DLD1 (cell line): ENCODE results near the gene NDUFV1.

ENCODE experiments used
- in situ Hi-C: cut with HindIII; loops from 2 replicates; pipeline ENCODE4 v1.10.0; 2017; ENCODE audit warnings: low sequenced_read_pairs

NDUFV1 gene

DNA sequence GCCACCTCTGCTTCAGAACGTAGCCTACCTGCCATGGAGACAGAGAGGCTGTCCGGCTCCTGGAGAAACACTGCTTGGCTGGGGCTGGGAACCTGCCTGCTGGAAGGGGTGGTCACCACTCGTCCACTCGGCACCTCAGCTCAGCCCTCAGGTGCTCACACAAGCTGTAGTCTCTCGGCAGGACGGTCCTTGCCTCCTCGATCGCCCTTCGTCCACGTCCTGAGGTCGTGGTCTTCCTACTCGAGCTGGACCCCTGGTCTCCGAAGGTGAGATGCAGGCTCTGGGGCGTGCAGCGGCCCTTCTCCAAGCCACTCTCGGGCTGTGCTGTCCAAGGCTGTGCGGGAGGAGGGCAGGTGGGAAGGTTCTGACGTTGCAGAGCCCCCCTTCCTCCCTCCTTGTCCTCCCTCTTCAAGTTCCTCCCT, 32.7 kb downstream of the NDUFV1 start, which contains the start of gene TBX10:
TSS of gene TBX10 (minus strand) at position 326 of the 422 bp plus-strand sequence. CDS start at position 35, 291 bp downstream.
- in situ Hi-C loops, result no loop called here

DNA sequence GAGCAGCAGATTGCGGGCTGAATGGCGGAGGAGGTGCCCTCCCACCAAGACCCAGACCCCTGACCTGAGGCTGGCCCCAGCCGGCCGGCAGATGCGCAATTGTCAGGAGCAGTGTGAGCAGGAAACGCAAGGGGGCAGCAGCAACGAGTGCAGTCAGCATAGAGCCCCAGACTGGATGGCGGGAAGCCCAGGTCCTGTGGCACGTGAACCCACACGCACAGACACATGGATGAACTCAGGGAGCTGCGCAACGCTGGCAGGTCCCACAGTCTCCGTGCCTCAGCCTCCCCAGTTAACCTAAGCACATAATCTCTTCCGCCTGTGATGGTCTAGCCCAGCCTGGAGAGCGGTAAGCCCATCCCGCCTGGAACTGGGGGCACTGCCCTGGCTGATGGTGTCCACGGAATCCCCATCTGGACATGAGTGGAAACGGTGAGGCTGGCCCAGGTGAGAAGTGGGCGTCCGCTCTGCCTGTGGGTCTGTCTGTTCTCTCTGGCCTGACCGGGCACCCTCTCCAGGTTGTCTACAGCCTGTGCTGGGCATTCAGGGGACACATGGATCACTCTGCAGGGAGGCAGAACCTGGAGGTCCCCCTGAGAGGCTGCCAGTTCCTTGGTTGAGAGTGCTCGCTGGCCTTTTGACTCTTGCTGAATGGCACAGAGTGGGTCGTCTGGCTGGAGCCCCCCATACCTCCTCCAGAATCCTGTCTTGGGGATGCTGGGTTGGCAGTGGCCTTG, 33.5 kb downstream of the NDUFV1 start:
- in situ Hi-C loops, result no loop called here

DNA sequence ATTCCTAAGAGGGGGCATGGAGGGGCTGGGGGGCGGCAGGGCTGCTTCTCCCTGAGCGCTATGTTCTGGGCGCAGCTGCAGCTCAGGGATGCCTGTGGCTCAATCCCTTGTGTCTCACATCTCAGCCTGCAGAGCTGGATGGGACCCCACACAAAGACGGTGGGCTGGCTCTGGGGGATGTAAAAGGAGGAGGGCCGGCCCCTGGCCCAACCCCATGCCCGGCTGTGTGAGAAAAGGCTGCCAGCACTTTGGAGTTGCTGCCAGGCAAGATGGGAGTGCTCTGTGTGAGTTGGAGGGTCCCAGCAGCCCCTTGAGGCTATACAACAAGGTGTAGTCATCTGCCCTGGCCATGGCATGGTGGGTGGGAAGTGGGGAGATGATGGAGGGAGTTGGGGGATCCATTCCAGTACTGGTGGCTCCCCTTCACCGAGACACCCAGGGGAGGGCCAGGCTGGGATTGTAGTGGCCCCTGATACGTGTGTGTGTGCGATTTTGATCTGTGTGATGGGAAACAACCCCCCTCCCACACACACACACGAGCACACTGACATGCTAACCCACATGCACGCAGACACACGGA, 34.1 kb downstream of the NDUFV1 start:
- in situ Hi-C loops, result no loop called here

DNA sequence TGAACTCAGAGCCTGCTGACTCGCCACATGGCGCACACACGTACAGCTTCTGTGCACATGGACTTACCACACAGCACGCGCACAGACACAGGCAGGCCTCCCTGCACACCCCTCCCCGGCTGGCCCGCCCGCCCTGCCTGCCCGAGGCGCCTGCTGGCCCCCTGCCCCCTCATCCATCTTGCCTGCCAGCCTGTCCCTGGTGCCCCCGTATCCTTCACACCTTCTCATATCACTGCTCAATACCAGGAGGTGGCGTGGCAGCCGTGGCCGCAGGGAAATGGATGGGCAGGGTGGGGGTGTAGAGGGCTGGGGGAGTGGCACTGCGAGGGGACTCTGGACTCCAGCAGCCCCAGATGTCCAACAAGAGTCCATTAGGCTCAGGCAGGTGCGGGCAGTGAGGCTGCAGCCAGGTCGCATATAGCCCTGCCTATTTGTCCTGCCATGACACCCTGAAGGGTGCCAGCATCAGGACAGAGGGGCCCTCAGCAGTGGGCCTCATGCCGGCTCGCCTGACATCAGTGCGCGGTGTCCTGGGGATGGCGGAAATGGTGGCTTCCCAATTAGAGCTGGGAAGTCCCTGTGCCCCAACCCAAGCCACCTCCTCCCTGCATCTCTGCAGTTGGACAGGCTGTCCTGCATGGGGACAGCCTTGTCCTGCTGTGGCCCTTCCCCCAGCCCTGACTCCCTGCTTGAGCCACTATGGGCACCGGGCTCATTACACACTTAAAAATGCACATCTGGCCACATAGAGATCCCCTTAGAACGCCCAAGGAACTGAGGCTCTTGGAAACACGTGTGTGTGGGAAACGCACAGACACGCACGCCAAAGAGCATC, 34.8 kb downstream of the NDUFV1 start:
- in situ Hi-C loops, result no loop called here

DNA sequence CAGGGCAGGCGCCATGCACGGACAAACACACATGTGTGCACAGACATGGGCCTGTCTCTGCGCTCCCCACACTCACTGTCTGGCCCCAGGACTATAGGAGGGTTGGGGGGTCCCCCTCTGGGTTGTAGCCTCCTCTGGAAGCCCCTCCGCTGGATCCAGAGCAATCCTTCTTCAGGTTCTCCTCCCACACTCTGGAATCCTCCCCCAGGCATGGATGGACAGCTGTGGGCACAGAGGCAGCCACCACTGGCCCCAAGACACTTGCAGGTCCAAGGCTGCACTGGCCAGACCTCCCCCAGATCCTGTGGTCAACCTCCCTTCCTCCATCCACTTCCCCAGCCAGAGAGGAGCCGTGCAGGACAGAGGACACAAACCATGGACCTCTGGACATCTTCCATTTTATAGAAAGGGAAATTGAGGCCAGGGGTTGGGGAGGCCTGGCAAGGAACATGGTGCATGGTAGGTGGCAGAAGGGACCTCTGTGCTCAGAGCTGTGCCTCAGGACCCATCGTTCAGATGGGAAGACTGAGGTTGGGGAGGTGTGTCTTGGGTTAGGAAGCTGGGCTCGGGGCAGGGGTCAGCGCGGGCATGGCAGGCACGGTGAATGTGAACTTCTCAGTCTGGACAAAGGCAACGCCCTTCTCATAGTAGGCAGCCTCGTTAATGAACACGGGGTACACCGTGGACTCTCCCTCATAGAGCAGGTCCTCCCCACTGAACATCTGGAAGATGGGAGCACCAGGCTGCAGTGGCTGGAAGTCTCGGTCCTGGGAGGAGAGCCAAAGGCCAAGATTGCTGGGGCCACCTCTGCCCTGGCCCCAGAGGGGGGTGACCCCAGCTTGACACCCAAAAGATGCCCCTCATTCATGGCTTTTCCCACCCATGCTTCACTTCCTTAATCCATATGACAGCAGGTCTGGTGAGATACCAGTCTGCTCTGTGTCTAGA, 35.7 kb downstream of the NDUFV1 start:
- in situ Hi-C loops, result no loop called here

DNA sequence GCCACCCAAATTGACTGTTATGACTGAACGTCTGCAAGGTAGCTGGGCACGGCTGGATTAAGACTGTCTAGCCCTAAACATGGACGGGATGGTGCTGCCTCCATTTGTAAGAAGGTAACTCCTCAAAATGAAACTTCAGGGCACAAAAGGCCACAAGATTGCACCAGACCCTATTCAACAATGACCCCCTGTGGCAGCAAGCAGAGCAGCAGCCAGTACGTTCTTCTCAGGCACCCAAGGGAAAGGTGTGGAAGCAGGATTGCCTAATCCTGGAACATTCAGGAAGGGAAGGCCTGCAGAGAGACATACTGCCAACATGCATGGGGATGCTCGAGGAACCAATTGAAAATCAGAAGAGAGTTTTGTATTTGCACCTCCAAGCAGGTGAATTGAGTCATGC, 37.3 kb downstream of the NDUFV1 start:
- in situ Hi-C loops, result no loop called here

DNA sequence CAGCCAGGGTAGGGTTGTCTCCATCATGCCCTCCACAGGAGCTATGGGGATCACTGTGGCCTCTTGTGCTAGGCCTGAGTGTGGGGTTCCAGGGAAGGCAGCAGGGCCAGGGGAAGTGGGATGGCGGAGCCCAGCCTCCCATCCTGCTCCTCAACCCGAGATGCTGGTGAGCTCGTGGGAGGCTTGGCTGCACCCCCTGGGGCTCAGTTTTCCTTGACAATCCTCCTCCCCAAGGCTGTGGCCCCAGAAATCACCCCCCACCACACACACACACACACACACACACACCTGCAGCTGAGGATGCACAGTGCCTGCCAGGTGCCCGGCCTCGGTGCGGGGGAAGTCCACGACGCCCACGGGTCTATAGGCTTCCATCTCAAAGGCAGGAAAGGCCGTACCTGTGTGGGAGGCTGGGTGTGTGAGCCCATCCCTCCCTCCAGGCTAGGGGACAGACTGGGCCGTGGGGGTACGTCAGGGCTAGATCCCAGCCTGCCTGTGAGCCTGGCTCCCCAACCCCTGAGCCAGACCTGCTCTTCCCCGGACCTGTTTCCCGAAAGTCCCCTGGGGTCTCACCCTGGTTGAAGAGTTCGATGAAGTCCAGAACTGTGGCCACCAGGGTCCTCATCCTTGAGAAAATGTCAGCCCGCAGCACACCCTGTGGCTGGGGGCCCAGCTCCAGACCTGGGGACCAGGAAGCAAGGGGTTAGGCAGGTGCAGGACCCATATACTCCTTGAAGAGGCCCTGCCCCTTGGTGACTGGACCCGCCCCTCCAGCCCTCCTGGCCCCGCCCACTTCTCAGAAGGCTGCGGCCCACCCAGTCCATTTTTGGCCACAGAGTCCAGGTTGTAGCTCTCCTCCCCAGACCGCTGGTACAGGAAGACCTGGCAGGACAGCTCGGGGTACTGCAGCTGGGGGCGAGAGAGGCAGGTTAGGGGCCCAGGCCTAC, 38.0 kb downstream of the NDUFV1 start:
- in situ Hi-C loops, result no loop called here

DNA sequence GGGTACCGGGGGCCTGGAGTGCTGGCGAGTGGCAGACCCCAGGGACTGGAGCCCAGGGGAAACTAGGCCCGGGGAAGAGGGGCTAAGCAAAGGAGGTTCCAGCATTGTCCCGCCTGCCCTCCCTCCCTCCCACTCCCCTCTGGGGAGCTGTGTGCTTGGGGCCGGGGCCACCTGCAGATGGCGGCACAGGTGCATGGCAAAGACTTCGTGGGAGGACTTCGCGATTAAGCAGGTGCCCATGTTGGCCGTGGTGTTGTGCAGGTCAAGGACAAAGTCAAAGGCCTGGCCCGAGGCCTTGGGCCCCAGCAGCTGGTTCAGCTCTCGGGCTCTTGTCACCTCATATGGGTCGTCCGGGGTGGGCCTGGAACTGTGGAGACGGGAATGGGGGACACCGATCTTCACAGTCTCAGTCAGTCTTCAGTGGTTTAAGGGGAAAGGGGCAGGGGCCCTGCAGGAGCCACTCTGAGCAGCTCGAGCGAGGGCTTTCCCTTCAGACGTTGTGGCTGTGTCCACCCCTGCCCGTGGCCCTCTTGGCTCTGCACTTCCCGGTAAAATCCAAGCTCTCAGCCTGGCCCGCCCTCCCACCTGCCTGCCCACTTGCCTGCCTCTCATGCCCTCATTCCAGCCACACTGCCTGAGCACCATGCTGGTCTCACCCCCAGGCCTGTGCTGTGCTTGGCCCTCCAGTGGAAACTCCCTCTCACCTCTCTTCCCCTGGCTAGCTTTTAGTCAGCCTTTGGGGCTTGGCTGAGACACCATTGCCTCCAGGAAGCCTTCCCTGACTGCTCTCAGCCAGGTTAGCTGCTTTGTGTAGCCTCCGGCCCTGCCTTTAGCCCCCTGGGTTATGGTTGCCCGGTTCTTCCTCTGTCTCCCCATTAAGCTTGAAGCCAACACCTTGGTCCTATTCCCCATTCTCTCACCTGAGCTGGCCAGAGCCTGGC, 39.1 kb downstream of the NDUFV1 start:
- in situ Hi-C loops, result no loop called here

DNA sequence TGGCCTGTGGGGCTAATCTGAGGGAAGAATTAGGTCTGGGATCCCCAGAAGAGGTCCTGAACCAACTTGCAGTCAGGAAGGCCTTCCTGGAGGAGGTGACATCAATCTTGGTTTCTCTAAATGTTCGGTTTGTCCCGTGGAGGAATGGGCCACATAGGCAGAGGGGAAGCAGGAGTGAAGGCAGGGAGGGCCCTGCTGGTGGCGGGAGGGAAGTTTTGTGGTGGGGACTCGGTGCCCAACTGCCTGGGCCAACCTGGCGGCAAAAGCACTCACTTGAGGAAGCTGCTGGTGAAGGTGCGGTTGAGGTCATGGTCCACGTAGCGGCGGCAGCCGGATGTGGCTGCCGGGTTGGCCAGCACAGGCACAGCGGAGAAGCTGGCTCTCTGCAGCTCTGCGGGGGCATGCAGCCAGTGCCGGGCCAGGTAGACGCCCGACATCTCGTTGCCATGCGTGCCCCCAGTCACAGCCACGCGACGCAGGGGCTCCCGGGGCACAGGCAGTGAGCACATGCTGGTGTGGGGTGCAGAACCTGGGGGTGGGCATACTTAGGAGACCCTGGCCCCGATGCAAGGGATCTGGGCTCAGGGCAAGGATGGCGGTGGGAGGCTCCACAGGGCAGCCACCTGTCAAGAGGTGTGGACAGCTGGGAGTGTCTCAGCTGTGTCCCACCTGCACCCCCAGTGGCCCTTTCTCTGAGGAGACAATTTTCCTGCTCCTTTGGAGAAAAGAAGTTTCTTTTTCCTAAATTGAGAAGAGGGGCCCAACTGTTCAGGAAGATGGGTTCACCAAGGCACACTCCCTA, 40.0 kb downstream of the NDUFV1 start:
- in situ Hi-C loops, result no loop called here

DNA sequence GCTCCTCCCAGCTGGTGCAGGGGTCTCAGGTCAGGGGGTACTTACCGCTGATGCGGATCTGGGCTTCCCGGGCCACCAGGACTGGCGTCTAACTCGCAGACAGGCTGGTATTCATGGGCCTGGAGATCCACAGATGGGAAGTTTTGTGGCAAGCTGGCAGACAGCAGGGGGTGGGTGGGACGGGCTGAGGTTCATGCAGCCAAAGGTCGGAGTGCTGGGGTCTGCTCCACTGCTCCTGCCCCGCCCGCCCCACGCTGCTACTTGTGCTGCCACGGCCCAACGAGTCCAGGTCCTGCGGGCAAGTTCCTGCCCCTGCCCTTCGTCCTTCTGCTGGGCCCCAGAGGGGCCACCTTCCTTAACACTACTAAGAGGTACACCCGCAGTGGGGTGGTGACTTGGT, 40.7 kb downstream of the NDUFV1 start:
- in situ Hi-C loops, result no loop called here

DNA sequence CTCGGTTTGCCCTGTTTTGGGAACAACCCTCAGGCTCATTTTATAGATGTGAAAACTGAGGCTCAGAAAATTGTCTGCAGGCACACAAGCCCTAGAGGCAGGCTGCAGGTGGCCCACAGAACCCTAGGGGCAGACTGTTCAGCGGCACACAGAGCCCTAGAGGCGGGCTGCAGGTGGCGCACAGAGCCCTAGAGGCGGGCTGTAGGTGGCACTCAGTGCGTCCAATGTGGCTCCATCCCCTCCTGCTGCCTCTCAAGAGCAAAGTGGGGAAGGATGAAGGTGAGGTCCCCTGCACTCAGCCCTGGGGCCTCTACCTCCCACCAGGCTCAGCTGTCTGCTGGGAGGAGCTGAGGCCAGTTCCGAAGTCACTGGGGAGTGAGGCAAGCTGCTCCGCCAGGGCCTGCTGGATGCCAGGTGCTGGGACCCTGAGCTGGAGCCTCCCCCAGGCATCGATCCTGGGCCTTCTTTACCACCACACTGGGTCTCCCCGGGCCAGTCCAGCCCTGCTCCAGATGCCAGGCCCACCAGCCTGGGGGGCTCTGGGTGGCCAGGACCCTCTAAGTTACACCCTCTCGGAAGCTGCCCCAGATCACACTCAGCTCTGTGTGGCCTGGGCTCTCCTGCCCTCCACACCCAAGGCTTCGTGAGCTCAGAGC, 41.5 kb downstream of the NDUFV1 start:
- in situ Hi-C loops, result no loop called here

DNA sequence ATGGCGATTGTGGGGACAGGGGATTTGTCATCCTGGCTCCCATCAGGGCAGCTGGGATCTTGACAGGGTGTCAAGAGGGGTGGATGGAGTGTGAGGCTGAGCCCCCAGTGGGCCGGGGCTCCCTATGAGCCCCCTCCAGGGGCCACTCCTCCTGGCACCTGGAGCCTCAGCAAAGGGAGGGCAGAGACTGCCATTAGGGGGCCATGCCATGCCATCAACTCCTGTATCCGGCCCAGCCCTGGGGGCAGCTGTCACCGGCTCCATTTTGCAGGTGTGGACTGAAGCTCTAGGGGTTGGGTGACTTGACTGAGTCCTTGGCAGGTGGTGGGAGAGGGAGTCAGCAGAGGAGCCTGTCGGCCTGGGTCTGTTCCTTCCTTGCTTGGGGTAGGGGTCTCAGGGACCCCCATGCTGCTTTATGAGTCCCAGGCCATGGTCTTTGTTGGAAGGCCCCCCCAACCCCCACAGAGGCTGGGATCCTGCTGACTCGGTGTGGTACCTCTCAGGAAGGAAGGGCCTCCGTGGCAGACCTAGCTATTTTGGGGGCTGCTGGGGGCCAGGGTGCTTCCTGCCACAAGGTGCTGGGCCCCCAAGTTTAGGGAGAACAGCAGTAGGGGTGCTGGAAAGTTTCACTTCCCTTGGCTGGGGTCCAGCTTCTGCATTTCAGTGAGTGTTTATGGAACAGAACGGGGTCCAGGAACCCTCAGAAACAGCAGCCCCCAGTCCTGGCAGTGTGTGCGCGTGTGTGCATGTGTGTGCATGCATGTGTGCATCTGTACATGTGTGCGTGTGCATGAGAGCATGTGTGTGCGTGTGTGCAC, 42.3 kb downstream of the NDUFV1 start:
- in situ Hi-C loops, result no loop called here

DNA sequence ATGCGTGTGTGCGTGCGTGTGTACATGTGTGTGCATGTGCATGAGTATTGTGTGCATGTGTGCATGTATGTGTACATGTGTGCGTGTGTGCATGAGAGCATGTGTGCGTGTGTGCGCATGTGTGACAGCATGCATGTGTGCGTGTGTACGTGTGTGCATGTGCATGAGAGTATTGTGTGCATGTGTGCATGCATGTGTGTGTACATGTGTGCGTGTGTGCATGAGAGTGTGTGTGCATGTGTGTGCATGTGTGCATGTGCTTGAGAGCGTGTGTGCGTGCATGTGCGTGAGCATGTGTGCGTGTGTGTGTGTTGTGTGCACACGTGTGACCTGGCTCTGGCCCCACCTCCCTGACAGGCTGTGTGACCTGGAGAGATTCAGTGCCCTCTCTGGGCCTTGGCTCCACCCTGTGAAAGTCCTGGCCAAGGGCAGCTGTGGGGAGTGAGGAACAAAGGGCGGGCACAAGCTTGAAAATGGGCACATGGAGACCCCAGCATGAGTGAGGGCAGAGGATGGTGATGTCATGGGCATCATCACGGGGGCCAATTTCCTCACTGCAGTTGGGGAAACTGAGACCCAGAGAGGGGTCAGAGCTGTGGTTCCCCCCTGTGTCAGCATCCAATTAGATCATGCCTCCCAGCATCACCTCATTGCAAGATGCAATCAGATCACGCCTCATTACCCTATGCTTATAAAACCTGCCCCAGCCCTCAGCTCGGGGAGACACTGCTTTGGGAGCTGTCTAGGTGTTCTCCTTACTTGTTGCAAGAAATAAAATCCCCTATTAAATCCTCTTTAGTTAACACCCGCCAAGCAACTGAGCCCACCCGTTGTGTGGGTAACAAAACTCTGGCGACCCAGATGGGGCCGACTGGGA, 43.1 kb downstream of the NDUFV1 start:
- in situ Hi-C loops, result no loop called here

DNA sequence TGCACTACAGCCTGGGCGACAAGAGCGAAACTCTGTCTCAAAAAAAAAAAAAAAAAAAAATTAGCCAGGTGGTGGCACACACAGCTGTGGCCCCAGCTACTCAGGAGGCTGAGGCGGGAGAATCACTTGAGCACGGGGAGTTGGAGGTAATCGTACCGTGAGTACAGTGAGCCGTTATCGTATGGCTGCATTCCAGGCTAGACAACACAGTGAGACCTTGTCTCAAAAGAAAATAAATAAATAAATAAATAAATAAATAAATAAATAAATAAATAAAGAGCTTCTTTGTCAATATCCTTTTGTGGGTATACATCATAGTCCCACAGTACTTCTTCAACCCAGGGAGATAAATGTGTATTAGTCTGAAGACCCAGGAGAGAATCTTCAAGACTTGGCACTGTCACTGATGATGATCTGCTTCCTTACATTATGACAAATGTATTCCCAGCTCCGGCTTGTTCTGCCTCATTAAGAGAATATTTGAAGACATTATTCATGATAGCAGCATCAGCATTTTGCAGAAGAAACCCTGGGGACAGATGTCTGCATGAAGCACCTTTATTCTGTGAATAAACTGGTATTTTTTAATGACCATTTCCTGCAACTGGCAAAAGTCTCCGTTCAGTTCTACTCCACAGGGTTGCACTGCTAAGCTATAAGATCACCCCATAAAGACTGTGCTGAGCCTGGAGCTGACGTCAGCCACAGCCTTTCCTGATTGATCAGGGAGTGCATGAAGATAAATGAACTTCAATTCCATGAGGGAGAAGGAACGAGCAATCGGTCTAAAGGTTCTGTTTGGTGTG, 45.4 kb downstream of the NDUFV1 start:
- in situ Hi-C loops, result no loop called here
